PFSK-1 (cell line): ENCODE results near the gene BOLA2. TPM values are rescaled to one million over a fixed set of nuclear protein-coding genes. Genes with fewer than 3 reads are reported as not detected.
"Not testable (repeated sequence)": the region's sequence is repeated elsewhere in the genome, so short reads cannot be mapped to it uniquely, and the experiment has no call there.

Experiments
- POLR2AphosphoS5 ChIP-seq: IDR thresholded peaks from 2 replicates; pipeline ENCODE4 v1.6.1; 2012; ENCODE audit warnings: low read depth, mild to moderate bottlenecking, control low read depth, low read length, moderate library complexity
- REST ChIP-seq, 2 experiments: IDR thresholded peaks; 2 replicates each; pipeline versions ENCODE4 v1.6.1 to v1.8.0; 2011 to 2012; ENCODE audit warnings: low read depth in 2 of 2, low read length in 2 of 2, control low read depth in 1 of 2, inconsistent platforms in 1 of 2, mild to moderate bottlenecking in 1 of 2, moderate library complexity in 1 of 2; ENCODE audit not compliant: insufficient read depth in 1 of 2
- SIN3A ChIP-seq: IDR thresholded peaks from 2 replicates; pipeline ENCODE4 v1.6.1; 2012; ENCODE audit warnings: mild to moderate bottlenecking, low read length, moderate library complexity, borderline replicate concordance; ENCODE audit not compliant: insufficient read depth
- TAF1 ChIP-seq: IDR thresholded peaks from 2 replicates; pipeline ENCODE4 v1.6.1; 2012; ENCODE audit warnings: low read length, control low read depth, borderline replicate concordance; ENCODE audit not compliant: insufficient read depth
- polyA plus RNA-seq: library from polyadenylated mRNA; unstranded; fragments of >200 nt; gene quantifications from one replicate; pipeline ENCODE4 v1.2.1, GENCODE V29; 2012; ENCODE audit warnings: low read depth, missing spikeins; ENCODE audit not compliant: insufficient read length

Gene BOLA2
- polyA plus RNA-seq = 17.1 TPM

DNA sequence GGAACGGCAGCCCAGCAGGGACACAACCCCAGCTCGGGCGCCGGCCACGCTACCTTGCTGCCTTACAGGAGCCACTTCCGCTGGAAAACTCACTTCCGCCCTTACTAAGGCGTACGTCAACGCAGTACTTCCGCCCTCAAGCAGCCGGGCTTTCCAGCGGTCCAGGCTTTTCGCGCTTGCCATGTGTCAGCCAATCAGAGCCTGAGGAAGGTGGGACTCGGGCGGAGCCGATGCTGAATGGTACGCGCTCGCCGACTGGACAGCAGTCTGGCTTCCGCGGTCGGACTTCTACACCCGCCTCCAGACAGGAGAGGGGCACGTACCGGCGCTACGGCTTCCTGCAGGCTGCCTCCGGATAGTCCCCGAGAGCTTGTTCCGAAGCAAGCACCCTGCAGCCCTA is at the start of gene BOLA2, which contains the start of gene SLX1B:
Gene BOLA2, minus strand, starts transcription at position 83 of the 400 bp plus-strand sequence. CDS start 98 bp downstream, outside the sequence.
Gene SLX1B, plus strand, starts transcription at position 265 of the 400 bp plus-strand sequence.
- TF ChIP-seq POLR2AphosphoS5; TAF1; REST (IDR thresholded peaks at IDR 0.05; ENCODE audit: insufficient read depth in 1 of 2, low read depth in 2 of 2, low read length in 2 of 2): not testable (repeated sequence)

DNA sequence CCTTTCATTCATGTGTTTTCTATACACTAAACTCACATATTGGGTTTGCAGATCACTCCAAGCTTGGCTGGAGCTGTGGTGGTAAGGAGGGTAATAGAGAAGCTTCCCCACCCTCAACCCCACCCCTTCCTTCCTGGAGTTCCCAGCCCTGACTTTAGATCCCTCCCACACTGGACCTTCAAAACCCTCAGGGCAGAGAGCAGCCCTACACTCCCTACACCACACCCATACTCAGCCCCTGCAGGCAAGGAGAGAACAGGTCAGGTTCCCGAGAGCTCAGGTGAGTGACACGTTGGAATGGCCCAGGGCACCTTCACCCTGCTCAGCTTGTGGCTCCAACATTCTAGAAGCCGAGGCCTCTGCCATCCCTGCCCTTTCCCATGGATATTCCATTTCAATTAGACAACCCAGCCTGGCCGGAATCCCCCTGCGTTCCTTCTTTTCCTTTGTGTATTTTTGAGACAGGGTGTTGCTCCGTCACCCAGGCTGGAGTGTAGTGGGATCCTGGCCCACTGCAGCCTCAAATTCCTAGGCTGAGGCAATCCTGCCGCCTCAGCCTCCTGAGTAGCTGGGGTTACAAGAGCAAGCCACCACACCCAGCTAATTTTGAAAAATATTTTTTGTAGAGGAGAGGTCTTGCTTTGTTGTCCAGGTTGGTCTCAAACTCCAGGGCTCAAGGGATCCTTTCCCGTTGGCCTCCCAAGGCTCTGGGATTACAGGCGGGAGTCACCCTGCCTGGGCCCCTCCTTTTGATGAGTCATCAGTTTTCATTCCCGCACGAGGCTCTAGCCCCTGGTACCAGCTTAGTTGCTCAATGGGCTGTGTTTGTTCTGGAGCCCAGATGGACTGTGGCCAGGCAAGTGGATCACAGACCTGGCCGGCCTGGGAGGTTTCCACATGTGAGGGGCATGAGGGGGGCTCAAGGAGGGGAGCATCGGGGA is 5.8 kb upstream of the BOLA2 start, which contains the start of gene SULT1A4:
Gene SULT1A4, plus strand, starts transcription at position 208 of the 941 bp plus-strand sequence. CDS start 1,473 bp downstream, outside the sequence.
- TF ChIP-seq SIN3A; REST (IDR thresholded peaks at IDR 0.05; ENCODE audit: insufficient read depth in 1 of 2, low read depth in 2 of 2, low read length in 2 of 2); TAF1: not testable (repeated sequence)
